ENCODE results near the gene LIPK.
"Not testable (repeated sequence)": the region's sequence is repeated elsewhere in the genome, so short reads cannot be mapped to it uniquely, and the experiment has no call there.

Gene LIPK

GRCh38 chr10:88721392-88721791 lies 15.3 kb downstream of the LIPK start:
- DNase-seq = no peak

- no peak for DNase-seq
Observed at GRCh38 chr10:88725798-88726197, 19.7 kb downstream of the LIPK start.

- DNase-seq = no peak
Observed at GRCh38 chr10:88728107-88728763, 22.2 kb downstream of the LIPK start.

- DNase-seq = no peak
Observed at GRCh38 chr10:88730864-88731263, 24.8 kb downstream of the LIPK start.

GRCh38 chr10:88731296-88731695 lies 25.2 kb downstream of the LIPK start:
- no peak for DNase-seq

- no peak for DNase-seq
Observed at GRCh38 chr10:88733215-88733614, 27.2 kb downstream of the LIPK start.

- no peak for DNase-seq
Observed at GRCh38 chr10:88735661-88736060, 29.6 kb downstream of the LIPK start.

- DNase-seq = not testable (repeated sequence)
Observed at GRCh38 chr10:88741921-88742320, 35.9 kb downstream of the LIPK start.

- no peak for DNase-seq
Observed at GRCh38 chr10:88742448-88742847, 36.4 kb downstream of the LIPK start.

- no peak for DNase-seq
Observed at GRCh38 chr10:88744002-88744401, 38.0 kb downstream of the LIPK start.

GRCh38 chr10:88745633-88746032 lies 39.6 kb downstream of the LIPK start:
- no peak for DNase-seq

GRCh38 chr10:88754287-88754686 lies 48.2 kb downstream of the LIPK start:
- no peak for DNase-seq

- no peak for DNase-seq
Observed at GRCh38 chr10:88755753-88756152, 49.7 kb downstream of the LIPK start.

- DNase-seq = no peak
Observed at GRCh38 chr10:88756660-88757059, 50.6 kb downstream of the LIPK start.

- DNase-seq = no peak
Observed at GRCh38 chr10:88759366-88760101, 53.5 kb downstream of the LIPK start, which contains the start of gene LIPN. LIPN (plus strand) TSS chr10:88760020; CDS start chr10:88761406, 1,386 bp downstream.

GRCh38 chr10:88762906-88763305 lies 56.9 kb downstream of the LIPK start:
- no peak for DNase-seq

GRCh38 chr10:88763441-88763840 lies 57.4 kb downstream of the LIPK start:
- DNase-seq = no peak

GRCh38 chr10:88764110-88764509 lies 58.1 kb downstream of the LIPK start:
- no peak for DNase-seq

- DNase-seq = no peak
Observed at GRCh38 chr10:88765816-88766215, 59.8 kb downstream of the LIPK start.

GRCh38 chr10:88769384-88769783 lies 63.3 kb downstream of the LIPK start:
- DNase-seq = no peak

- DNase-seq = no peak
Observed at GRCh38 chr10:88781206-88781605, 75.2 kb downstream of the LIPK start.

GRCh38 chr10:88782222-88782621 lies 76.2 kb downstream of the LIPK start:
- no peak for DNase-seq

- DNase-seq = no peak
Observed at GRCh38 chr10:88783724-88784123, 77.7 kb downstream of the LIPK start.

- no peak for DNase-seq
Observed at GRCh38 chr10:88786032-88786770, 80.2 kb downstream of the LIPK start.
